Activated T-cell treated with anti-CD3 and anti-CD28 coated beads for 24 hours (primary cell): ENCODE results near the gene MYCN.

ENCODE experiments used
- DNase-seq: peaks from one replicate; pipeline ENCODE4 v3.0.0-alpha.2; 2020; ENCODE audit warnings: low read depth

Gene MYCN

DNA sequence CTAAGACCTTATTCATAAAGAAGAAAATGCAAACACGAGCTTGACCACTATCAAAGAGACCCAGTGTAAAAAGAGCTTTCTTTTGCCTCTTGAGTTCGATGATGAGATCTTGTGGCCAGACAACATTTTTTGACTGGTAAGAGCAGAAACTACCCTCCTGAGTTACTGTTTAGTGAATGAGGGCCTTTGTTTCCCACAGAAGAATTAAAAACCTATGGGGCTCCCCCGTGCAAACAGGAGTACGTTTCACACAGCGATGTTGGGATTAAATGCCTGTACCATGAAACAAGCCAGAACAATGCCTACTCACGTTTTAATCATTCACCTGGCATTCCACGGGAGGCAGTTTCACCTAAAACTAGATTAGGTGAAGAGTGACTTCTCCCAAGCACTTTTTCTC, 36.0 kb downstream of the MYCN start:
- DNase-seq: no peak

DNA sequence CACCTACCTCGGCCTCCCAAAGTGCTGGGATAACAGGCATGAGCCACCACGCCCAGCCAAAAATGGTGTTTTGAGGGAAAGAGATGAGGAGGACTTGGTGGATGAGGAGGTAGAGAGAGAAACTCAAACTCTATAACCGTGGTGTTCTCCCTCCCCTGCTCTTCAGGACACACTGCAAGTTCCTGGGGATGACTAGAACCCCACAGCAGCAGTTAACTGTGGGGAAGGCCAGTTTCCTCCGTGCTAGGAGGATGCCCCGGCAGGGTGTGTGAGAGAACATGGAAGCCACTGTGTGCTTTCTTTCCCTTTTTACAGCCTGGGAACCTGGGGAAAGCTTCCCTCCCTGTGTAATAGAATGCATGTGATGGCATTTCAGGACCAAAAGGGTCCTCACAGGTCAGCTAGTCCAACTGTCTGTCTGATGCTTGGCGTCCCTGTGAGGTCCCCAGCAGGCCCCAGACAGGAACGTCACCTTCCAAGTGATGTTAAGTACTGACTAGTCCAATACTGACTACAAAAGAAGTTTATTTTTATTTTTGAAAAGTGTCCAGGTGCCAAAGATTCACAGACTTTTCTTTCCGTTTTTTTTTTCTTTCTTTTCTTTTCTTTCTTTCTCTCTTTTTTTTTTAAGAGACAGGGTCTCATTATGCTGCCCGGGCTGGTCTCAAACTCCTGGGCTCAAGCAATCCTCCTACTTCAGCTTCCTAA, 38.9 kb downstream of the MYCN start:
- DNase-seq: no peak

GRCh38 chr2:15979759-15980604, 39.6 kb downstream of the MYCN start:
- DNase-seq: no peak

GRCh38 chr2:15980605-15981098, 40.3 kb downstream of the MYCN start:
- no peak for DNase-seq

DNA sequence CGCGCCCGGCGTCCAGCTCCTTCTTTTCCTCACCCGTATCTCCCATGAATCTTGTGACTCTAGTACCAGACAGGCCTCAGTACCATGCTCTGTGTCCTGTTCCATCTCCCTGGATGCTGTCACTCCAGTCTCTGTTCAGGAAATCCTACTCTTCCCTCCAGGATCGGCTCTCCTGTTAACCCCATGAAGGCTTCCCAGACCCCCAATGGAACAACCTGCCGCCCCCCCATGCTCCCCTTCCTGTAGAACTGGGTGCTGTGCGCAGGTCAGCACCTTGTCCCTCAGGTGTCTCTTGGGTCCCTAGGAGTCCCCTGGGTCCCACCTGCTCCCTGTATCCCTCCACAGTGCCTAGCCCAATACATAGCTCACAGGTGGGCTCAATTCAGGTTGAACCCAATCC, 41.3 kb downstream of the MYCN start:
- DNase-seq: no peak

DNA sequence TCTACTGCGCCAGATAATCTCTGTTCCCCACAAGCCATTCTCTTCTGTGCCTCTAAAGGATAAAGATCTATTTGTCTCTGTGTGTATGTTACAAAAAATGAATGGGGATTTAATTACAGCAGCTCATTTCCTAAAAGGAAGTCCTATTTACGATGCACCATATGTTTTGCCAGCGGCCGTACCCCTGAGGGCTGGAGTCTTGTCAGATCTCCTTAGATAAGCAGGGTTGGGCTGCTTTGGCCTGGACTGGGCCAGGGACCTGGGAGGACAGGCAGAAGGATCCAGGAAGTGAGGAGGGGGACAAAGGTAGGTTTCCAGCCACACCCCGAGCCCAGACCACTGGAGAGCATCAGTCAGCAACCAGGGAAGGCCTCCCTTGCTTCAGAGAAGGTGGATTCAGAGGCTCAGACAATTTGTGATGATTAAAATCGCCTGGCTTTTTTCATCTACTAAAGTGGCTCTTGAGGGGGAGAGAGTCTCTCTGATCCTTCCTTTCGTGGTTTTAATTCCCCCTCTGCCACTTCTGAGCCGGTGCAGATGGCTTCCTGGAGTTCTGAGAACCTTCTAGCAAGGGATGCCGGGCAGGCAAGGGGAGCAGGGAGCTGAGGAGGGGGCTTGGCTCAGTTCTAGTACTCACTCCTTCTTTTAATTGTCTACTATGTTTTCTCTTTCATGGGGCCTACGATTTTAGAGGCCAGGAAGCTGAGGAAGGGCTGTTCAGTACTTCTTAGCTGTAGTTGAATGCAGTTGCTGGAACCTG, 42.1 kb downstream of the MYCN start:
- no peak for DNase-seq

- no peak for DNase-seq
Observed at GRCh38 chr2:15983496-15983895, 43.1 kb downstream of the MYCN start.

DNA sequence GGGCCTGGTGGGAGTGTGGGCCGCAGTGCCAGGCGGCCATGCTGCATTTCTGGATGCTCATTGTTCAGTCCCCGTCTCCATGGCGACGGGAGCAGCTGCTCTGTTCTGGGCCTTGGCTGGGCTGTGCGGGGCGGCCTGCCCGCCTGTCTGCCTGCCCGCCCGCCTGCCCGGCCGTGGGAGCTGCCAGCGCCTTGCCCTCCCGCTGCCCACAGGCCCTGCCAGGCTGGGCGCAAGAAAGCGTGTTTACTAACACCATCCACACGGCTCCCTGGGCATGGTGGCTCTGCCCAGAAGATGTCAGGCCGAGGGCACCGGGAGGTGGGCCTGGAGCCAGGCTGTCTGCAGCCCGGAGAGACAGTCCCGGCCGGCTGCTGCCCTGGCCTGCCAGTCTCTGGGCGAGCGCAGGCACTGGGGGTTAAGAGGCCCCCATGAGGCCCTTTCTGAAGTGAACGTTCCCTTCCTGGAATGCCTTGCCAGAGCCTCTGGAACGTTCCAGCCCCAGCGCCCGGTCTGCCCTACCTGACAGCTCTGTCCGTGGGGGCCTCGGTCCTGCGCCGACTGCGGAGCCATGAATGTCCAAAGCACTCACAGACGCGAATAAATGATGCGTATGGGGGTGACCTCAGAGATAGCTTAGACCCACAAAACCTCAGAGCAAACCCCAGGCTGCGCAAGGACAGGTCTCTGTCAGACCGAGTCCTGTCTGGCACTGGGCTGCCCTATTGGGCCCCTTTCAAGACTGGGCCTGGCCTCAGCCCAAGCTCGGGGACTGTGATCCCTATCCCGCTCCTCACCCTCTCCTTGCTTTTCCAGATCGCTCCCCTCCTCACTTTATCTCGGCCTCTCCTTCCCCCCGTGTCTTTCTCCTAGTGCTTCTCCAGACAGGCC, 44.3 kb downstream of the MYCN start:
- no peak for DNase-seq

GRCh38 chr2:15985531-15985930, 45.2 kb downstream of the MYCN start:
- DNase-seq: no peak

DNA sequence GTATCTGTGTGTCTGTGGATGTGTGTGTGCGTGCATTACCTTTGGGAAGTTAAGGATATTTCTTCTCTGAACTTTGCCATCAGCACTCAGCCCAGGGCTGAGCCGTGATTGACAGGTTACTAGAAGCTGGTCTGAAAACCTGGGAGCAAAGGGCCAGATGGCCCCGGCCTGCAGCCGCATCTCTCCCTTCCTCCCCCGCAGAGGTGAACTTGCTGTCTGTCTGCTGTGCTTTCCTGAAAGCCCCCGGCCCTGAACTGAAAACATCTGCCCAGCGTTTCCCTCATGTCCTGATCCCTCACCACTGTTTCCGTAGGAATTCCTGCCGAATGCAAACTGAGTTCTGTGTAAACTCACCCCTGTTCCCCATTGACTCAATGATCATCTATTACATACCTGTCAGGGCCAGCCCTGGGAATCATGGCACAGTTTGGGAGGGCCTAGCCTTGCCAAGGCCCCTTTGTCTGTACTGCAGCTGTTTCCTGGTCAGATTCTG, 45.8 kb downstream of the MYCN start:
- no peak for DNase-seq

DNA sequence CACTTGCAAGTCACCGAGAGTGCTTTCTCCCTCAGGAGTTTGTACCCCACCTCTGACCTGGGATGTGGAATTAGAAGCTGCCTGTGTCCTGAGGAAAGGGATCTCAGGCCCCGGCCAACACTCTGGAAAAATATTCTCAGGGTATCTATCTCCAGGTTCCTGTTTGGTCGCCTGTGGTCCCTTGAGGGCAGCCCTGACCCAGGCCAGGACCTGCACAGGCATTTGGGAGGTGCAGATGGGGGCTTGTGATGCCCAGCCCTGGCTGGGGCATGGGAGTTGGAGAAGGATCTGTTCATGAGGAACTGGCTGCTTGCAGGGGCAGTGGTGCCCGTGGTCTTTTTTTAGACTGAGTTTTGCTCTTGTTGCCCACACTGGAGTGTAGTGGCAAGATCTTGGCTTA, 46.3 kb downstream of the MYCN start:
- no peak for DNase-seq

GRCh38 chr2:15988733-15989132, 48.4 kb downstream of the MYCN start:
- DNase-seq: no peak

DNA sequence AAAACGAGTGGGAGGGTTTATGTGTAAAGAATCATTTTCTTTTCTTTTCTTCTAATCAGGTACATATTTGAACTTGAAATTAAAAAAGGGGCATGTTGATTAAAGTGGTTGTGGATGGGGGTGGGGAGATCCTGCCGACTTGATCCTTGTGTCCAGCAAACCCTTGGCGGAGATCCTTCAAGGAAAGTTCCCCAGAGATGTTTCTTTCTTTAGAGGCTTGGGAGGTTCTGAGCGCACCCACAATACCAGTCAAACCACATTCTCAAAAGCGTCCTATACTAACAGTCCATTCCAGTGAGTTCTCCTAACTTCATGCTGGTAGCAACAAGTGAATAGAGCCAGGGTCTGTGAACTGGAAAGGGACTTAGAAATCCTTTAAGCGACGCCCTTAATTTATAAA, 49.2 kb downstream of the MYCN start:
- no peak for DNase-seq

DNA sequence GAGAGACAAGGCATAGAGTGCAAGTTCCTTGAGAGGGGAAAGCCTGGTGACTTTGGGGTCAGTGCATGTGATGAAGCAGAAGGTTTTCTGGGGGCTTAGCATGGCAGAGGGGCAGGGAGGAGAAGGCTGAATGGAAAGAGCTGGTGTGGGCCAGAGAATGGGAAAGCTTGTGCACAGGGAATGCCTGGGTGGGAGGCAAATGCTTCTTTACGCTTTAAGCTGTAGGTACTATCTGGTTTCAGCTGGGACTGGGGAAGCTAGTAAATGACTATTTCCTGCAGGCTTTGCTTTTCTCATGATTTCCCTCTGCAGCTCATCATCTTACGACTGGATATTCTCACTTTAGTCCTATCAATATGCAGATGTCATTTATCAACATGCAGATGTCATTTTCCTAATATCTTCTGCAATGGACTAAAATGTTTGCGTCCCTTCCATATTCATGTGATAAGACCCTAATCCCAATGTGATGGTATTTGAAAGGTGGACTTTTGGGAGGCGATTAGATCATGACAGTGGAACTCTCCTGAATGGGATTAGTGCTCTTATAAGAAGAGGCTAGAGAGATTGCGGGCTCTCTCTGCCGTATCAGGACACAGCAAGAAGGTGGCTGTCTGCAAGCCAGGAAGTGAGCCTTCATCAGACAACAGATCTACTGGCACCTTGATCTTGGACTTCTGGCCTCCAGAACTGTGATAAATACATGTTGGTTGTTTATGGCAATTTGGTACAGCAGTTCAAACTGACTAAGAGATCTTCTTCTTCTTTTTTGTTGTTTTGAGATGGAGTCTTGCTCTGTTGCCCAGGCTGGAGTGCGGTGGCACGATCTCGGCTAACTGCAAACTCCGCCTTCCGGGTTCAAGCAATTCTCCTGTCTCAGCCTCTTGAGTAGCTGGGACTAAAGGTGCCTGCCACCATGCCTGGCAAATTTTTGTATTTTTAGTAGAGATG, 50.1 kb downstream of the MYCN start:
- DNase-seq: no peak

- DNase-seq: no peak
Observed at GRCh38 chr2:15991231-15991630, 50.9 kb downstream of the MYCN start.

DNA sequence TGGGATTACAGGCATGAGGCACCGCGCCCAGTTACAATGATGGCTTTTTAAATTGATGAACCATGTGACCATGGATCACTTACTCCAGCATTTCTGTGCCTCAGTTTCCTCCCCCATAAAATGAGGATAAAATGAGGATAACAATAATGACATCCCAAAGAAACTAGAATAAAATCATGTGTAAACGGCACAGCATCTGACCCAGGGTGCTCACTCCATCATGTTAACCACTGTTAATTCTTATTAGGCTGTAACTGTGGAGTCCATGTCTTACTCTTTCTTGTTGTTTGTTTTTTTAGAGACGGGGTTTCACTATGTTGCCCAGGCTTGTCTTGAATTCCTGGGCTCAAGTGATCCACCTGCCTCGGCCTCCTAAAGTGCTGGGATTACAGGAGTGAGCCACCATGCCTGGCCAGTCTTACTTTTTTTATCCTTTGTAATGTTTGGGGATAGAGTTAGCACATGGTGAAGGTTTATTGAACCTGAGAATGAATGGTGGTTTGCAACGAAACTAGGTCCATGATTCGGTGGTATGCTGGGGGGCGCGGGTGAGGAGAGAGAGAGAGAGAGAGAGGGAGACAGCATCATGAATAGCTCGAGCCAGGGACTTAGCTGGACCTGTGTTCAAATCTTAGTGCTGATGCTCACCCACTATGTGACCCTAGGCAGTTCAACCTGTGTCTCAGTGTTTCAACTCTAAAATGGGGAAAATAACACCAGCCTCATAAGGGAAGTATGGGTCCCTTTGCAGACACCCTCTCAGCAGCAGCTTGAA, 52.3 kb downstream of the MYCN start:
- no peak for DNase-seq

- no peak for DNase-seq
Observed at GRCh38 chr2:15993232-15993610, 52.9 kb downstream of the MYCN start.

DNA sequence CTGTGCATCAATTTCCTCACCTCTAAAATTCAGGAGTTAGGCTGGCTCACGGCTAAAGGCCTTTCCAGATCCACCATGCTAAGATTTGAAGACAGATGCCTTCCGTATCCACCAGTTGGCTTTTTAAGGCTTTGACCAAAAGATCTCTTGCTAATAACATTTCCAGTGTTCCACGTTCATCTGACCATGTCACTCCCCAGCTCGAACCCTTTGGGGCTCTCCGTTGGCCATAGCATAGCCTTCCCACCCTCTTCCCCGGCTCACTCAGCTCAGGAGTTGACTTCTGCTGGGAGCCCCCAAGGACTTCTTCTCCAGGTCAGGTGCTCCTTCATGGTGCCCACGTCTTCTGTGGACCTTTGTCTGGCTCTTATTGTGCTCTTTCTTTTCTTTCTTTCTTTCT, 53.3 kb downstream of the MYCN start:
- no peak for DNase-seq

GRCh38 chr2:15995603-15996002, 55.3 kb downstream of the MYCN start:
- DNase-seq: no peak
